Liver (tissue), 10 donors: ENCODE measurements around the gene TERB2. TPM values are rescaled to one million over a fixed set of nuclear protein-coding genes. Genes with fewer than 3 reads are reported as not detected.

ENCODE experiments used
- DNase-seq: peaks from one replicate; pipeline ENCODE4 v3.0.0-alpha.2; 2017; ENCODE audit warnings: low spot score
- H3K27ac ChIP-seq, 2 donors: one replicate each; pipeline ENCODE4 v1.7.0; 2013; ENCODE audit warnings: inconsistent platforms in 2 of 2, low read length in 2 of 2, control low read depth in 1 of 2, low read depth in 1 of 2, mild to moderate bottlenecking in 1 of 2
- H3K27me3 ChIP-seq, 4 donors: one replicate each; pipeline versions ENCODE4 v1.6.1 to v1.7.0; 2013; ENCODE audit warnings: low read length in 3 of 4, inconsistent platforms in 1 of 4, mild to moderate bottlenecking in 1 of 4, moderate library complexity in 1 of 4; ENCODE audit not compliant: control insufficient read depth in 4 of 4, insufficient read depth in 4 of 4
- H3K36me3 ChIP-seq, 4 donors: one replicate each; pipeline versions ENCODE4 v1.6.1 to v1.7.0; 2013; ENCODE audit warnings: low read length in 3 of 4, mild to moderate bottlenecking in 3 of 4, low read depth in 1 of 4, moderate library complexity in 1 of 4; ENCODE audit not compliant: control insufficient read depth in 4 of 4, insufficient read depth in 3 of 4
- H3K4me1 ChIP-seq, 4 donors: one replicate each; pipeline versions ENCODE4 v1.6.1 to v1.7.0; 2013; ENCODE audit warnings: low read length in 3 of 4, mild to moderate bottlenecking in 3 of 4, moderate library complexity in 1 of 4; ENCODE audit not compliant: control insufficient read depth in 4 of 4, insufficient read depth in 4 of 4
- H3K4me3 ChIP-seq, 3 donors: one replicate each; pipeline versions ENCODE4 v1.6.1 to v1.7.0; 2013; ENCODE audit warnings: low read length in 3 of 3, control low read depth in 1 of 3, low read depth in 1 of 3, mild to moderate bottlenecking in 1 of 3
- H3K9ac ChIP-seq, 2 donors: one replicate each; pipeline ENCODE4 v1.7.0; 2013; ENCODE audit warnings: low read length in 2 of 2, mild to moderate bottlenecking in 2 of 2, moderate library complexity in 2 of 2, control low read depth in 1 of 2, low read depth in 1 of 2
- H3K9me3 ChIP-seq, 4 donors: one replicate each; pipeline versions ENCODE4 v1.6.1 to v1.7.0; 2013; ENCODE audit warnings: low read length in 3 of 4; ENCODE audit not compliant: control insufficient read depth in 4 of 4
- ATF3 ChIP-seq: IDR thresholded peaks from 2 replicates; pipeline ENCODE4 v1.6.1; 2016; ENCODE audit warnings: antibody characterized with exemption
- EGR1 ChIP-seq, 2 donors: IDR thresholded peaks; 2 replicates each; pipeline ENCODE4 v1.6.1; 2016 to 2018; ENCODE audit warnings: antibody characterized with exemption in 2 of 2, low read depth in 2 of 2
- FOXA1 ChIP-seq: IDR thresholded peaks from 2 replicates; pipeline ENCODE4 v1.6.1; 2016; ENCODE audit warnings: antibody characterized with exemption
- FOXA2 ChIP-seq: IDR thresholded peaks from 2 replicates; pipeline ENCODE4 v1.6.1; 2016; ENCODE audit warnings: antibody characterized with exemption
- HNF4A ChIP-seq, 2 donors: conservative IDR thresholded peaks; 2 replicates each; pipeline ENCODE4 v1.6.1; 2016; ENCODE audit warnings: antibody characterized with exemption in 2 of 2, mild to moderate bottlenecking in 2 of 2
- REST ChIP-seq: IDR thresholded peaks from 2 replicates; pipeline ENCODE4 v1.6.1; 2016; ENCODE audit warnings: antibody characterized with exemption, mild to moderate bottlenecking
- SP1 ChIP-seq: IDR thresholded peaks from 2 replicates; pipeline ENCODE4 v1.6.1; 2018; ENCODE audit warnings: antibody characterized with exemption, mild to moderate bottlenecking
- TAF1 ChIP-seq: conservative IDR thresholded peaks from 2 replicates; pipeline ENCODE4 v1.6.1; 2016; ENCODE audit warnings: antibody characterized with exemption, mild to moderate bottlenecking
- WGBS: extraction: QIAGEN DNeasy Blood & Tissue Kit; methylation state at CpG from one replicate; pipeline ENCODE4 v1.1.7; 2013; 5-methylcytosine and 5-hydroxymethylcytosine counted together
- polyA plus RNA-seq, 2 donors: library from polyadenylated mRNA; stranded (reverse) in 1 of 2; unstranded in 1 of 2; fragments of 200-250 nt in 1 of 2; fragments of >200 nt in 1 of 2; fragmentation: Nextera tagmentation in 1 of 2; extraction: Ambion mirVana in 1 of 2; gene quantifications; one replicate each; pipeline versions ENCODE4 v1.2.1 to v1.2.3, GENCODE V29; 2013 to 2015
- small RNA-seq: library from RNA; depleted of rRNA; stranded (forward); fragments of <200 nt; gene quantifications from one replicate; pipeline ENCODE3, GENCODE V24; 2014
- total RNA-seq, 2 donors: library from RNA; depleted of rRNA; stranded (reverse); fragments of >200 nt; gene quantifications; one replicate each; pipeline ENCODE4 v1.2.3, GENCODE V29; 2014
- donor health status: healthy.
- donor health status: healthy.
- donor health status: healthy.
- donor health status: healthy.
- donor health status: healthy.

Gene TERB2
- total and polyA plus RNA-seq, 4 donors = 0.08 TPM; not detected in 3

- peaks cover 7 to 71% (median 49%) of the 10 kb centered on the region in 4 donors for H3K4me1 ChIP-seq
- peaks cover 0 to 5% (median 4%) of the 10 kb centered on the region in 4 donors for H3K36me3 ChIP-seq
- no peak overlapping the region for H3K9ac ChIP-seq
- peak overlapping the region; percentile 57 to 61 for H3K27ac ChIP-seq
- WGBS = 45% methylated on average over 5 of the region's 5 CpGs
- no peaks in the 10 kb centered on the region for H3K9me3 ChIP-seq
- DNase-seq = no peak
- peak overlapping the region in 2 of 3 donors; percentile 11 to 25 for H3K4me3 ChIP-seq
- peak in 1 of 2 donors; percentile 11 for TF ChIP-seq HNF4A (conservative IDR thresholded peaks at IDR 0.05)
- TF ChIP-seq REST = no peak
- H3K27me3 ChIP-seq = no peaks in the 10 kb centered on the region
Measured at GRCh38 chr15:45026651-45027190, 70.2 kb downstream of the TERB2 start.

- H3K4me1 ChIP-seq = peaks cover 7 to 71% (median 49%) of the 10 kb centered on the region in 4 donors
- H3K27ac ChIP-seq = peak overlapping the region in 1 of 2 donors; percentile 57
- H3K9ac ChIP-seq = no peak overlapping the region
- WGBS = 70% methylated on average over 4 of the region's 4 CpGs
- DNase-seq = no peak
- H3K9me3 ChIP-seq = no peaks in the 10 kb centered on the region
- TF ChIP-seq REST (no peak), SP1 (no peak), FOXA2 (no peak), HNF4A (conservative IDR thresholded peaks at IDR 0.05) (no peak), TAF1 (no peak), ATF3 (no peak), EGR1 (IDR thresholded peaks at IDR 0.05; ENCODE audit: low read depth in 2 of 2) (no peak), FOXA1 (no peak)
- H3K36me3 ChIP-seq = peaks cover 0 to 5% (median 4%) of the 10 kb centered on the region in 4 donors
- no peaks in the 10 kb centered on the region for H3K27me3 ChIP-seq
- no peak overlapping the region for H3K4me3 ChIP-seq
Measured at GRCh38 chr15:45027220-45027619, 70.7 kb downstream of the TERB2 start.

Small RNA genes within 50 kb of the gene (small RNA-seq; reads per million reads assigned to genes)
- gene RNU1-78P = not detected
- gene RNU6-1108P = not detected
- not detected for gene RNU6-1332P
- gene RNU6-966P = not detected

Other genes with a start within 250 kb of the TERB2 start
- 1 to 10 TPM in 1 of 2 donors, under 1 TPM in 1; 0.65 to 1.0 TPM for gene PATL2, start 245.4 kb upstream of the TERB2 start, total RNA-seq
- gene PATL2, start 245.4 kb upstream of the TERB2 start, polyA plus RNA-seq = under 1 TPM; 0.32 to 0.68 TPM
- gene B2M, start 245.2 kb upstream of the TERB2 start, total RNA-seq = 1,000 to 10,000 TPM; 1,388 to 2,879 TPM
- gene B2M, start 245.2 kb upstream of the TERB2 start, polyA plus RNA-seq = 1,000 to 10,000 TPM; 3,021 to 3,787 TPM
- gene TRIM69, start 220.2 kb upstream of the TERB2 start, total RNA-seq = 1 to 10 TPM; 4.9 to 5.7 TPM
- gene TRIM69, start 220.2 kb upstream of the TERB2 start, polyA plus RNA-seq = 10 to 100 TPM in 1 of 2 donors, 1 to 10 TPM in 1; 3.6 to 10.0 TPM
- 100 to 1,000 TPM in 1 of 2 donors, 10 to 100 TPM in 1; 75.5 to 165 TPM for gene SORD, start 66.5 kb downstream of the TERB2 start, total RNA-seq
- 100 to 1,000 TPM; 168 to 169 TPM for gene SORD, start 66.5 kb downstream of the TERB2 start, polyA plus RNA-seq
- gene DUOX2, start 157.5 kb downstream of the TERB2 start, total RNA-seq = under 1 TPM in 1 of 2 donors, not detected in 1; 0.08 TPM
- under 1 TPM in 1 of 2 donors, not detected in 1; 0.06 TPM for gene DUOX2, start 157.5 kb downstream of the TERB2 start, polyA plus RNA-seq
- gene DUOXA2, start 157.6 kb downstream of the TERB2 start, total RNA-seq = not detected
- under 1 TPM in 1 of 2 donors, not detected in 1; 0.07 TPM for gene DUOXA2, start 157.6 kb downstream of the TERB2 start, polyA plus RNA-seq
- gene DUOXA1, start 173.2 kb downstream of the TERB2 start, total RNA-seq = not detected
- gene DUOXA1, start 173.2 kb downstream of the TERB2 start, polyA plus RNA-seq = under 1 TPM in 1 of 2 donors, not detected in 1; 0.02 TPM
- under 1 TPM in 1 of 2 donors, not detected in 1; 0.08 TPM for gene DUOX1, start 173.3 kb downstream of the TERB2 start, total RNA-seq
- gene DUOX1, start 173.3 kb downstream of the TERB2 start, polyA plus RNA-seq = under 1 TPM; 0.02 to 0.94 TPM
- 10 to 100 TPM in 1 of 2 donors, 1 to 10 TPM in 1; 5.0 to 15.2 TPM for gene SHF, start 231.3 kb downstream of the TERB2 start, total RNA-seq
- gene SHF, start 231.3 kb downstream of the TERB2 start, polyA plus RNA-seq = 10 to 100 TPM in 1 of 2 donors, 1 to 10 TPM in 1; 4.7 to 15.7 TPM